Endothelial cell of umbilical vein (primary cell): ENCODE measurements around the gene SLFN12L. TPM values are rescaled to one million over a fixed set of nuclear protein-coding genes. Genes with fewer than 3 reads are reported as not detected.

Experiments
- BruUV-seq: library from RNA; stranded (reverse); fragments of 400-500 nt; replicated peaks from 2 replicates; lab custom pipeline; 2021; lab: Mats Ljungman, UMichigan
- CTCF ChIA-PET: fragments of 300-600, 350-600 bp; sonication (Branson Sonifier 250); formaldehyde crosslinking; loops from one replicate; lab custom pipeline; 2021; ENCODE audit warnings: antibody characterized with exemption, inconsistent platforms; lab: Charles Lee
- POLR2A ChIA-PET: fragments of 300-600, 350-600 bp; sonication (Branson Sonifier 250); formaldehyde crosslinking; loops from one replicate; lab custom pipeline; 2021; ENCODE audit warnings: antibody characterized with exemption, inconsistent platforms; lab: Charles Lee
- DNase-seq: peaks from one replicate; pipeline ENCODE4 v3.0.0-alpha.2; 2011; ENCODE audit warnings: low read depth, low spot score
- FAIRE-seq: peaks from 2 replicates; lab custom pipeline; 2011; peaks lifted over from hg19 to GRCh38; lab: Jason Lieb, UNC
- H2AFZ ChIP-seq: 2 replicates; pipeline ENCODE4 v1.6.0; 2012; ENCODE audit warnings: low read depth, low read length, control low read depth, inconsistent platforms
- H3K27ac ChIP-seq: 2 replicates; pipeline ENCODE4 v1.5.1; 2011; ENCODE audit warnings: low read depth, mild to moderate bottlenecking, control low read depth, low read length, moderate library complexity; ENCODE audit not compliant: insufficient read depth
- H3K27me3 ChIP-seq, 2 experiments: 2 replicates each; pipeline versions ENCODE4 v1.6.0 to v1.6.1; 2011; ENCODE audit warnings: low read length in 2 of 2, mixed read lengths in 1 of 2; ENCODE audit not compliant: control insufficient read depth in 2 of 2, insufficient read depth in 2 of 2
- H3K36me3 ChIP-seq, 2 experiments: 2 replicates in 1 of 2; 3 replicates in 1 of 2; pipeline ENCODE4 v1.5.1; 2011; ENCODE audit warnings: low read length in 2 of 2, mild to moderate bottlenecking in 1 of 2, moderate library complexity in 1 of 2; ENCODE audit not compliant: control insufficient read depth in 2 of 2, insufficient read depth in 2 of 2; ENCODE audit errors: extremely low read depth in 1 of 2
- H3K4me1 ChIP-seq: 3 replicates; pipeline ENCODE4 v1.5.1; 2011; ENCODE audit warnings: mild to moderate bottlenecking, low read length; ENCODE audit not compliant: control insufficient read depth, insufficient read depth; ENCODE audit errors: extremely low read depth
- H3K4me2 ChIP-seq: 2 replicates; pipeline ENCODE4 v1.6.1; 2011; ENCODE audit warnings: low read length, control low read depth, mixed read lengths; ENCODE audit not compliant: insufficient read depth
- H3K4me3 ChIP-seq, 3 experiments: fragments of 200-600 bp in 1 of 3; sonication (generic), shearing (Covaris generic) in 1 of 3; replicated peaks in 1 of 3; 2 replicates each; pipeline ENCODE4 v1.5.1; 2011 to 2016; ENCODE audit warnings: control low read depth in 3 of 3, low read length in 3 of 3, mild to moderate bottlenecking in 2 of 3, inconsistent platforms in 1 of 3, low read depth in 1 of 3, moderate library complexity in 1 of 3; ENCODE audit not compliant: insufficient read depth in 1 of 3
- H3K79me2 ChIP-seq: 2 replicates; pipeline ENCODE4 v1.6.0; 2012; ENCODE audit warnings: low read length, inconsistent platforms; ENCODE audit not compliant: control insufficient read depth, insufficient read depth
- H3K9ac ChIP-seq: replicated peaks from 2 replicates; pipeline ENCODE3; 2011; ENCODE audit warnings: low read length, control low read depth; ENCODE audit not compliant: insufficient read depth; ENCODE audit errors: extremely low read depth
- H3K9me1 ChIP-seq: replicated peaks from 3 replicates; pipeline ENCODE4 v1.6.0; 2011; ENCODE audit warnings: mild to moderate bottlenecking, low read length; ENCODE audit not compliant: control insufficient read depth, insufficient read depth; ENCODE audit errors: extremely low read depth
- H3K9me3 ChIP-seq: replicated peaks from 2 replicates; pipeline ENCODE4 v1.5.1; 2012; ENCODE audit warnings: low read length, inconsistent platforms; ENCODE audit not compliant: control insufficient read depth, insufficient read depth
- H4K20me1 ChIP-seq: replicated peaks from 2 replicates; pipeline ENCODE3; 2011; ENCODE audit warnings: mild to moderate bottlenecking, low read length; ENCODE audit not compliant: control insufficient read depth, insufficient read depth; ENCODE audit errors: extremely low read depth
- EZH2 ChIP-seq: IDR thresholded peaks from 2 replicates; pipeline ENCODE4 v1.6.1; 2012; ENCODE audit warnings: borderline replicate concordance, low read depth, mild to moderate bottlenecking, moderate library complexity, low read length, inconsistent platforms; ENCODE audit not compliant: severe bottlenecking
- FOS ChIP-seq: IDR thresholded peaks from 2 replicates; pipeline ENCODE4 v1.6.1; 2011; ENCODE audit warnings: mild to moderate bottlenecking, low read length, moderate library complexity, borderline replicate concordance; ENCODE audit not compliant: insufficient read depth
- GATA2 ChIP-seq: IDR thresholded peaks from 2 replicates; pipeline ENCODE4 v1.7.0; 2011; ENCODE audit warnings: low read depth, mild to moderate bottlenecking, moderate library complexity, mixed read lengths, low read length; ENCODE audit not compliant: insufficient read length, insufficient read depth
- JUN ChIP-seq: IDR thresholded peaks from 2 replicates; pipeline ENCODE4 v1.6.1; 2011; ENCODE audit warnings: borderline replicate concordance, low read depth; ENCODE audit not compliant: insufficient read length, insufficient read depth
- MYC ChIP-seq: IDR thresholded peaks from one replicate; pipeline ENCODE4 v1.6.1; 2011; ENCODE audit warnings: mild to moderate bottlenecking, low read depth, low read length
- POLR2AphosphoS5 ChIP-seq: IDR thresholded peaks from 2 replicates; pipeline ENCODE4 v1.6.1; 2012; ENCODE audit warnings: low read depth, mild to moderate bottlenecking, control low read depth, low read length, moderate library complexity; ENCODE audit not compliant: insufficient read depth
- dilution Hi-C: fragments of 300-500 bp; cut with MboI; formaldehyde crosslinking; loops from one replicate; pipeline ENCODE4 v1.15.0; 2019; ENCODE audit warnings: low sequenced_read_pairs; ENCODE audit not compliant: extremely low pct_ligation_motif_present
- intact Hi-C: fragments of 100-400 bp; cut with micrococcal nuclease; formaldehyde crosslinking; loops from one replicate; pipeline ENCODE4 v1.10.0; 2022
- polyA plus RNA-seq, 4 experiments: library from polyadenylated mRNA; depleted of rRNA in 3 of 4; stranded (reverse) in 3 of 4; unstranded in 1 of 4; fragments of >200 nt; gene quantifications; 2 replicates each; pipeline versions ENCODE4 v1.2.1 to v1.2.3, GENCODE V29; 2011 to 2012; ENCODE audit warnings: missing spikeins in 1 of 4
- total RNA-seq: library from RNA; stranded (reverse); gene quantifications from 2 replicates; pipeline ENCODE4 v1.2.3, GENCODE V29; 2021
- TF ChIP-seq, protein P1 (sequence below): IDR thresholded peaks from 2 replicates; pipeline ENCODE4 v1.6.1; 2011; ENCODE audit not compliant: insufficient read depth, insufficient read length

SLFN12L gene
- total and polyA plus RNA-seq, 2 donors (not counting 3 experiments of a cell fraction or from before 2014, with no cell fraction given): not detected

DNA sequence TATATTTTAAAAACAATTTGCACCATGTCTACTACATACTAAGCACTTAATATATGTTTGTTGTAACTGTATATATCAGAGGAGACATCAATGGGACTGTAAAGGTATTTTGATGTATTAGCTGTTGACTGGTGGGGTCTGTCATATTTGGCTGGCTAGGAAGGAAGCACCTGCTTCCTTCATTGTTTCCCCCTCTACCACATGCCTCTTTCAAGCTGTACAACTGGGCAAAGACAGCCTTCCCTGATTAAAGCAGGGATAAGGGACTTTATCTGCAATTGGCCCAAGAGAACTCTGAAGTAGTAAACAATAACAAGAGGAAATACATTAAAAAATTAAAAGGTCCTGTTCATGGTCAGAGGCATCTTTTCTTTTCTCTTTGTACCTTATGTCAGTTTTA lies 5.5 kb upstream of the SLFN12L start:
- Histone ChIP-seq H3K9ac (no peak overlapping the region), H3K79me2 (no peaks in the 10 kb centered on the region), H3K4me1 (peaks cover 40% of the 10 kb centered on the region), H3K4me3 (no peak overlapping the region), H3K27me3 (peaks cover 0 to 11% of the 10 kb centered on the region in 2 experiments), H3K9me1 (no peaks in the 10 kb centered on the region), H3K36me3 (no peaks in the 10 kb centered on the region), H3K4me2 (peak overlapping the region; percentile 44), H2AFZ (no peak overlapping the region), H3K9me3 (no peaks in the 10 kb centered on the region), H4K20me1 (no peaks in the 10 kb centered on the region), H3K27ac (peak overlapping the region; percentile 31)
- BruUV-seq: no TSS peak
- intact Hi-C loops (loop anchor here (1.0 to 10.0 kb wide), 6 partner anchors 24 to 1128 kb away; partner anchors contain the start of genes AP2B1, LIG3 and TAF15), dilution Hi-C loops (loop anchor here (25.0 kb wide), 1 partner anchor 231 kb away; no protein-coding TSS in a partner anchor)
- FAIRE-seq: peak; percentile 83
- TF ChIP-seq FOS (no peak), POLR2AphosphoS5 (peak; percentile 44), MYC (no peak), JUN (peak; percentile 46), GATA2 (peak; percentile 77), EZH2 (no peak)
- TF ChIP-seq, protein P1, sequence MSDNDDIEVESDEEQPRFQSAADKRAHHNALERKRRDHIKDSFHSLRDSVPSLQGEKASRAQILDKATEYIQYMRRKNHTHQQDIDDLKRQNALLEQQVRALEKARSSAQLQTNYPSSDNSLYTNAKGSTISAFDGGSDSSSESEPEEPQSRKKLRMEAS: peak; percentile 17
- CTCF ChIA-PET: interaction anchor here (1.0 to 3.5 kb wide), 3 partner anchors 46 to 286 kb away, joined by 3 to 10 read pairs (median 5); no protein-coding TSS in a partner anchor
- POLR2A ChIA-PET: no interaction called here
- DNase-seq: peak; percentile 85
